ENCODE results near the gene CARMIL3. TPM values are rescaled to one million over a fixed set of nuclear protein-coding genes. Genes with fewer than 3 reads are reported as not detected.

CARMIL3 gene
- total and polyA plus RNA-seq, 2 of the 8 experiments (the other 6 are each of a cell fraction or from before 2014, with no cell fraction given) = 6.0 to 9.0 TPM

GRCh38 chr14:24117179-24117578, 65.4 kb downstream of the CARMIL3 start:
- ChIA-PET CTCF (ENCODE audit: partially characterized antibody) (interaction anchor here (0.6 to 2.4 kb wide), 6 partner anchors 9 to 58 kb away, joined by 3 to 10 read pairs (median 4); no protein-coding TSS in a partner anchor), POLR2A (ENCODE audit: partially characterized antibody) (interaction anchor here (0.9 to 7.1 kb wide), 10 partner anchors 11 to 96 kb away, joined by 3 to 125 read pairs (median 5); partner anchors contain the start of genes CHMP4A, EMC9, FITM1 and IRF9)
- Histone ChIP-seq H2BK5ac (ENCODE audit: low read depth, low read length) (no peak overlapping the region), H3K27me3 (replicated peaks in 1 of 4; ENCODE audit: control insufficient read depth in 3 of 4, extremely low read depth in 1 of 4, insufficient read depth in 3 of 4, low read length in 3 of 4) (no peaks in the 10 kb centered on the region), H2BK12ac (ENCODE audit: low read depth, low read length) (no peak overlapping the region), H3K27ac (ENCODE audit: low read depth, low read length) (no peak overlapping the region), H3K9ac (replicated peaks in 1 of 4; ENCODE audit: extremely low read depth in 1 of 4, low read depth in 3 of 4, low read length in 3 of 4) (no peak overlapping the region), H3K56ac (replicated peaks; ENCODE audit: insufficient read length, low read depth, low read length) (no peak overlapping the region), H3K4me1 (replicated peaks in 1 of 4; ENCODE audit: control insufficient read depth in 3 of 4, insufficient read depth in 4 of 4, low read length in 3 of 4) (peaks cover 0 to 4% (median 2%) of the 10 kb centered on the region in 4 experiments; a peak in 5 of 7 replicates), H2BK120ac (replicated peaks; ENCODE audit: low read depth, low read length) (no peak overlapping the region), H4K8ac (ENCODE audit: extremely low read depth, insufficient read depth, low read length) (no peak overlapping the region), H3K23me2 (ENCODE audit: low read depth, low read length) (peaks cover 7% of the 10 kb centered on the region), H3K9me3 (ENCODE audit: insufficient read depth in 2 of 2, low read depth in 1 of 2, low read length in 1 of 2) (no peaks in the 10 kb centered on the region), H3K23ac (ENCODE audit: insufficient read length) (no peak overlapping the region), H3K4me3 (ENCODE audit: extremely low read depth in 1 of 4, insufficient read depth in 2 of 4, low read depth in 3 of 4, low read length in 4 of 4) (no peak overlapping the region), H2AFZ (ENCODE audit: low read length) (no peak overlapping the region), H3K4ac (replicated peaks; ENCODE audit: insufficient read length, low read depth, low read length) (no peak overlapping the region), H4K91ac (replicated peaks; ENCODE audit: insufficient read length, low read length) (no peak overlapping the region), H4K20me1 (replicated peaks in 1 of 2; ENCODE audit: control insufficient read depth in 1 of 2, insufficient read depth in 2 of 2, low read length in 2 of 2) (peaks cover 0 to 3% of the 10 kb centered on the region in 2 experiments), H3K18ac (ENCODE audit: extremely low read depth, low read length) (no peak overlapping the region), H2AK5ac (ENCODE audit: low read depth, low read length) (no peak overlapping the region), H3K36me3 (ENCODE audit: control insufficient read depth in 2 of 4, insufficient read depth in 4 of 4, low read length in 3 of 4) (peaks cover 14 to 34% (median 31%) of the 10 kb centered on the region in 4 experiments), H2BK15ac (ENCODE audit: low read length) (no peak overlapping the region), H3K14ac (ENCODE audit: insufficient read length) (no peak overlapping the region), H2BK20ac (ENCODE audit: low read length) (no peak overlapping the region), H3K79me2 (ENCODE audit: control insufficient read depth in 1 of 2, insufficient read depth in 2 of 2, low read length in 2 of 2) (peaks cover 0 to 10% of the 10 kb centered on the region in 2 experiments; a peak in 2 of 4 replicates), H3K4me2 (ENCODE audit: insufficient read depth in 1 of 2, low read depth in 2 of 2, low read length in 2 of 2) (no peak overlapping the region), H3K79me1 (ENCODE audit: low read depth, low read length) (peaks cover 5% of the 10 kb centered on the region; the same call in 1 of the 2 replicates), H4K5ac (ENCODE audit: insufficient read length, low read depth, low read length) (no peak overlapping the region)
- no peak for DNase-seq (ENCODE audit: low read depth in 1 of 2, low spot score in 2 of 2)
- FAIRE-seq = no peak
- WGBS, 2 experiments (ENCODE audit: extremely low coverage in 1 of 2, insufficient coverage in 1 of 2, insufficient read length in 1 of 2, insufficient replicate concordance in 2 of 2, low coverage in 1 of 2, low lambda C conversion rate in 2 of 2, missing lambda C conversion rate in 1 of 2) = 92% methylated on average over 6 of the region's 6 CpGs; no CpG with 5 or more reads in 1 of the 2 experiments
- TF ChIP-seq BACH1 (IDR thresholded peaks at IDR 0.05; ENCODE audit: low read length) (no peak), ZNF274 (IDR thresholded peaks at IDR 0.05; ENCODE audit: borderline replicate concordance, extremely low read depth, low read length) (no peak), MAFK (IDR thresholded peaks at IDR 0.05; ENCODE audit: low read depth, low read length) (no peak), JUN (IDR thresholded peaks at IDR 0.05; ENCODE audit: low read depth, low read length) (no peak), CBX8 (IDR thresholded peaks at IDR 0.05; ENCODE audit: borderline replicate concordance, low read depth, low read length) (no peak), NANOG (IDR thresholded peaks at IDR 0.05; ENCODE audit: insufficient read depth, low read depth, low read length, poor library complexity, severe bottlenecking) (no peak), SIRT6 (IDR thresholded peaks at IDR 0.05; ENCODE audit: low read length) (no peak), EP300 (IDR thresholded peaks at IDR 0.05; ENCODE audit: borderline replicate concordance in 1 of 2, low read depth in 2 of 2, low read length in 2 of 2) (no peak), POLR2AphosphoS5 (IDR thresholded peaks at IDR 0.05; ENCODE audit: low read depth, low read length) (no peak), SIX5 (IDR thresholded peaks at IDR 0.05; ENCODE audit: low read depth, low read length) (no peak), CEBPB (IDR thresholded peaks at IDR 0.05; ENCODE audit: low read depth, low read length) (no peak), KDM1A (IDR thresholded peaks at IDR 0.05; ENCODE audit: borderline replicate concordance, low read length) (no peak), CHD1 (IDR thresholded peaks at IDR 0.05; ENCODE audit: low read depth, low read length) (no peak), HDAC6 (IDR thresholded peaks at IDR 0.05; ENCODE audit: low read depth, low read length) (no peak), TCF12 (IDR thresholded peaks at IDR 0.05; ENCODE audit: low read depth, low read length) (no peak)

Measured in H1 (cell line).